ENCODE data around the gene TRPM3.
"Not testable (repeated sequence)": the region's sequence is repeated elsewhere in the genome, so short reads cannot be mapped to it uniquely, and the experiment has no call there.

The TRPM3 gene

GRCh38 chr9:70635790-70636189 is 485.6 kb downstream of the TRPM3 start:
- ATAC-seq (replicated peaks; ENCODE audit: extremely low read depth, poor library complexity, severe bottlenecking) (no peak), DNase-seq (ENCODE audit: low spot score in 2 of 2) (no peak)
- no peak overlapping the region for H3K4me3 Mint-ChIP-seq
- no peaks in the 10 kb centered on the region for H3K9me3 Mint-ChIP-seq
- no peak overlapping the region for H3K27ac Mint-ChIP-seq (ENCODE audit: low read depth)
- H3K36me3 Mint-ChIP-seq (ENCODE audit: insufficient read depth) = no peaks in the 10 kb centered on the region
- H3K27me3 Mint-ChIP-seq = peaks cover 8% of the 10 kb centered on the region
- H3K4me1 Mint-ChIP-seq = no peaks in the 10 kb centered on the region

- peaks cover 3% of the 10 kb centered on the region for H3K4me1 Mint-ChIP-seq
- no peak overlapping the region for H3K4me3 Mint-ChIP-seq
- H3K9me3 Mint-ChIP-seq = no peaks in the 10 kb centered on the region
- ATAC-seq (replicated peaks; ENCODE audit: extremely low read depth, poor library complexity, severe bottlenecking) (no peak), DNase-seq (ENCODE audit: low spot score in 2 of 2) (no peak)
- no peaks in the 10 kb centered on the region for H3K36me3 Mint-ChIP-seq (ENCODE audit: insufficient read depth)
- H3K27ac Mint-ChIP-seq (ENCODE audit: low read depth) = no peak overlapping the region
- no peaks in the 10 kb centered on the region for H3K27me3 Mint-ChIP-seq
Observed at GRCh38 chr9:70634696-70635095, 486.7 kb downstream of the TRPM3 start.

- no peak overlapping the region for H3K27ac Mint-ChIP-seq (ENCODE audit: low read depth)
- no peak for DNase-seq (ENCODE audit: low spot score in 2 of 2)
- no peak for ATAC-seq (replicated peaks; ENCODE audit: extremely low read depth, poor library complexity, severe bottlenecking)
- no peaks in the 10 kb centered on the region for H3K36me3 Mint-ChIP-seq (ENCODE audit: insufficient read depth)
- H3K4me3 Mint-ChIP-seq = no peak overlapping the region
- peaks cover 10% of the 10 kb centered on the region for H3K27me3 Mint-ChIP-seq
- H3K9me3 Mint-ChIP-seq = no peaks in the 10 kb centered on the region
- peaks cover 4% of the 10 kb centered on the region for H3K4me1 Mint-ChIP-seq
Observed at GRCh38 chr9:70630971-70631370, 490.4 kb downstream of the TRPM3 start.

- H3K36me3 Mint-ChIP-seq (ENCODE audit: insufficient read depth); H3K27me3 Mint-ChIP-seq; H3K27ac Mint-ChIP-seq (ENCODE audit: low read depth); H3K4me3 Mint-ChIP-seq; H3K4me1 Mint-ChIP-seq; ATAC-seq (replicated peaks; ENCODE audit: extremely low read depth, poor library complexity, severe bottlenecking); H3K9me3 Mint-ChIP-seq; DNase-seq (ENCODE audit: low spot score in 2 of 2): not testable (repeated sequence)
Observed at GRCh38 chr9:70629080-70629685, 492.2 kb downstream of the TRPM3 start.

GRCh38 chr9:70625078-70625477 is 496.3 kb downstream of the TRPM3 start:
- no peaks in the 10 kb centered on the region for H3K36me3 Mint-ChIP-seq (ENCODE audit: insufficient read depth)
- H3K4me1 Mint-ChIP-seq = peaks cover 4% of the 10 kb centered on the region
- no peak overlapping the region for H3K27ac Mint-ChIP-seq (ENCODE audit: low read depth)
- no peak for DNase-seq (ENCODE audit: low spot score in 2 of 2)
- ATAC-seq (replicated peaks; ENCODE audit: extremely low read depth, poor library complexity, severe bottlenecking) = no peak
- peaks cover 10% of the 10 kb centered on the region for H3K27me3 Mint-ChIP-seq
- no peak overlapping the region for H3K4me3 Mint-ChIP-seq
- H3K9me3 Mint-ChIP-seq = no peaks in the 10 kb centered on the region

GRCh38 chr9:70618784-70619183 is 502.6 kb downstream of the TRPM3 start:
- H3K4me3 Mint-ChIP-seq = no peak overlapping the region
- DNase-seq (ENCODE audit: low spot score in 2 of 2) = no peak
- no peaks in the 10 kb centered on the region for H3K4me1 Mint-ChIP-seq
- H3K27ac Mint-ChIP-seq (ENCODE audit: low read depth) = no peak overlapping the region
- no peaks in the 10 kb centered on the region for H3K9me3 Mint-ChIP-seq
- H3K36me3 Mint-ChIP-seq (ENCODE audit: insufficient read depth) = no peaks in the 10 kb centered on the region
- H3K27me3 Mint-ChIP-seq = no peaks in the 10 kb centered on the region
- ATAC-seq (replicated peaks; ENCODE audit: extremely low read depth, poor library complexity, severe bottlenecking) = no peak

- DNase-seq (ENCODE audit: low spot score in 2 of 2) = no peak
- Mint-ChIP-seq H3K27me3 (no peaks in the 10 kb centered on the region), H3K9me3 (no peaks in the 10 kb centered on the region), H3K4me1 (no peaks in the 10 kb centered on the region), H3K4me3 (no peak overlapping the region), H3K27ac (ENCODE audit: low read depth) (no peak overlapping the region), H3K36me3 (ENCODE audit: insufficient read depth) (no peaks in the 10 kb centered on the region)
- no peak for ATAC-seq (replicated peaks; ENCODE audit: extremely low read depth, poor library complexity, severe bottlenecking)
Observed at GRCh38 chr9:70617033-70617828, 504.2 kb downstream of the TRPM3 start.

GRCh38 chr9:70616228-70616990 is 505.0 kb downstream of the TRPM3 start:
- Mint-ChIP-seq H3K4me1 (no peaks in the 10 kb centered on the region), H3K27me3 (no peaks in the 10 kb centered on the region), H3K36me3 (ENCODE audit: insufficient read depth) (peaks cover 2% of the 10 kb centered on the region), H3K4me3 (no peak overlapping the region), H3K9me3 (no peaks in the 10 kb centered on the region), H3K27ac (ENCODE audit: low read depth) (no peak overlapping the region)
- DNase-seq (ENCODE audit: low spot score in 2 of 2) = no peak
- no peak for ATAC-seq (replicated peaks; ENCODE audit: extremely low read depth, poor library complexity, severe bottlenecking)

- no peaks in the 10 kb centered on the region for H3K27me3 Mint-ChIP-seq
- no peak for DNase-seq (ENCODE audit: low spot score in 2 of 2)
- H3K4me1 Mint-ChIP-seq = peaks cover 2% of the 10 kb centered on the region
- no peak overlapping the region for H3K27ac Mint-ChIP-seq (ENCODE audit: low read depth)
- H3K4me3 Mint-ChIP-seq = no peak overlapping the region
- no peak for ATAC-seq (replicated peaks; ENCODE audit: extremely low read depth, poor library complexity, severe bottlenecking)
- no peaks in the 10 kb centered on the region for H3K9me3 Mint-ChIP-seq
- peaks cover 2% of the 10 kb centered on the region for H3K36me3 Mint-ChIP-seq (ENCODE audit: insufficient read depth)
Observed at GRCh38 chr9:70615464-70616138, 505.8 kb downstream of the TRPM3 start.

GRCh38 chr9:70614786-70615463 is 506.5 kb downstream of the TRPM3 start:
- H3K27ac Mint-ChIP-seq (ENCODE audit: low read depth) = no peak overlapping the region
- H3K9me3 Mint-ChIP-seq = no peaks in the 10 kb centered on the region
- H3K4me1 Mint-ChIP-seq = peaks cover 9% of the 10 kb centered on the region
- peaks cover 2% of the 10 kb centered on the region for H3K36me3 Mint-ChIP-seq (ENCODE audit: insufficient read depth)
- ATAC-seq (replicated peaks; ENCODE audit: extremely low read depth, poor library complexity, severe bottlenecking) (no peak), DNase-seq (ENCODE audit: low spot score in 2 of 2) (no peak)
- no peak overlapping the region for H3K4me3 Mint-ChIP-seq
- H3K27me3 Mint-ChIP-seq = no peaks in the 10 kb centered on the region

- no peak for DNase-seq (ENCODE audit: low spot score in 2 of 2)
- Mint-ChIP-seq H3K4me1 (peaks cover 12% of the 10 kb centered on the region), H3K9me3 (no peaks in the 10 kb centered on the region), H3K27me3 (no peaks in the 10 kb centered on the region), H3K27ac (ENCODE audit: low read depth) (no peak overlapping the region), H3K4me3 (no peak overlapping the region), H3K36me3 (ENCODE audit: insufficient read depth) (peaks cover 2% of the 10 kb centered on the region)
- no peak for ATAC-seq (replicated peaks; ENCODE audit: extremely low read depth, poor library complexity, severe bottlenecking)
Observed at GRCh38 chr9:70613024-70613768, 508.2 kb downstream of the TRPM3 start.
